Panc1 (cell line): ENCODE measurements around the gene HSH2D. TPM values are rescaled to one million over a fixed set of nuclear protein-coding genes. Genes with fewer than 3 reads are reported as not detected.

Source experiments
- ATAC-seq: fragments of 200-7000 bp; cut with Tn5 transposase; 2 replicates; pipeline ENCODE4 v1.9.1; 2020; ENCODE audit warnings: mild to moderate bottlenecking, moderate library complexity
- BruUV-seq: library from RNA; stranded (reverse); fragments of 400-500 nt; replicated peaks from 2 replicates; lab custom pipeline; 2021; lab: Mats Ljungman, UMichigan
- CTCF ChIA-PET: fragments of 300-600 bp; sonication (Branson Sonifier 250); formaldehyde crosslinking; loops from one replicate; lab custom pipeline; 2022; ENCODE audit warnings: antibody characterized with exemption; lab: Charles Lee
- POLR2A ChIA-PET: fragments of 300-600 bp; sonication (Branson Sonifier 250); formaldehyde crosslinking; loops from one replicate; lab custom pipeline; 2022; ENCODE audit warnings: antibody characterized with exemption; lab: Charles Lee
- DNase-seq: peaks from one replicate; pipeline ENCODE4 v3.0.0-alpha.2; 2010; ENCODE audit warnings: low read depth, low spot score
- H3K27ac ChIP-seq: 2 replicates; pipeline ENCODE4 v1.5.1; 2011; ENCODE audit warnings: mild to moderate bottlenecking, low read length, inconsistent platforms
- H3K27me3 ChIP-seq: fragments of 200-500 bp; sonication (Bioruptor generic); 2 replicates; pipeline ENCODE4 v1.6.0; 2014; ENCODE audit warnings: low read length, inconsistent platforms; ENCODE audit not compliant: control insufficient read depth, insufficient read depth
- H3K36me3 ChIP-seq: fragments of 200-500 bp; sonication (Bioruptor generic); 2 replicates; pipeline ENCODE4 v1.5.1; 2014; ENCODE audit warnings: inconsistent platforms, mild to moderate bottlenecking, low read length, moderate library complexity; ENCODE audit not compliant: control insufficient read depth, insufficient read depth
- H3K4me1 ChIP-seq: 2 replicates; pipeline ENCODE4 v1.5.1; 2011; ENCODE audit warnings: inconsistent platforms, mild to moderate bottlenecking, low read length, moderate library complexity; ENCODE audit not compliant: control insufficient read depth, insufficient read depth
- H3K4me3 ChIP-seq, 2 experiments: 2 replicates each; pipeline ENCODE4 v1.5.1; 2011 to 2012; ENCODE audit warnings: low read depth in 2 of 2, low read length in 2 of 2, mild to moderate bottlenecking in 2 of 2, inconsistent platforms in 1 of 2, moderate library complexity in 1 of 2
- H3K9me3 ChIP-seq: fragments of 200-500 bp; sonication (Bioruptor generic); 2 replicates; pipeline ENCODE4 v1.5.1; 2014; ENCODE audit warnings: low read depth, mild to moderate bottlenecking, inconsistent platforms, low read length, moderate library complexity; ENCODE audit not compliant: control insufficient read depth, insufficient read depth
- POLR2AphosphoS5 ChIP-seq: IDR thresholded peaks from 2 replicates; pipeline ENCODE4 v1.6.1; 2012; ENCODE audit warnings: mild to moderate bottlenecking, low read depth, low read length, moderate library complexity
- SIN3A ChIP-seq: IDR thresholded peaks from 2 replicates; pipeline ENCODE4 v1.6.1; 2012; ENCODE audit warnings: low read depth, mild to moderate bottlenecking, low read length, moderate library complexity, borderline replicate concordance; ENCODE audit not compliant: insufficient read depth
- TCF7L2 ChIP-seq: IDR thresholded peaks from 2 replicates; pipeline ENCODE4 v1.6.1; 2011; ENCODE audit warnings: mild to moderate bottlenecking, low read depth, low read length, inconsistent platforms
- in situ Hi-C: cut with HindIII; loops from 2 replicates; pipeline ENCODE4 v1.10.0; 2016; ENCODE audit warnings: low sequenced_read_pairs, low pct_unique_long_range_greater_than_20kb
- intact Hi-C: fragments of 100-400 bp; cut with micrococcal nuclease; formaldehyde crosslinking; loops from one replicate; pipeline ENCODE4 v1.10.0; 2022; ENCODE audit not compliant: unreplicated experiment
- total RNA-seq: library from RNA; stranded (reverse); gene quantifications from one replicate; pipeline ENCODE4 v1.2.1, GENCODE V29; 2021; ENCODE audit not compliant: unreplicated experiment
- TF ChIP-seq, protein P1 (sequence below): fragments of 450-650 bp; IDR thresholded peaks from 2 replicates; pipeline ENCODE4 v1.5.1; 2017; ENCODE audit warnings: mild to moderate bottlenecking
- TF ChIP-seq, protein P2 (sequence below), 2 experiments: IDR thresholded peaks; 2 replicates each; pipeline ENCODE4 v1.6.1; 2011 to 2012; ENCODE audit warnings: low read depth in 2 of 2, control low read depth in 1 of 2, low read length in 1 of 2, mild to moderate bottlenecking in 1 of 2, moderate library complexity in 1 of 2; ENCODE audit not compliant: insufficient read depth in 1 of 2

HSH2D gene
- total RNA-seq, 1 experiment from 2014 or later: not detected

GRCh38 chr19:16095071-16095571 is 48.4 kb upstream of the HSH2D start:
- intact Hi-C loops: no loop called here
- BruUV-seq: no TSS peak
- H3K27me3 ChIP-seq: no peaks in the 10 kb centered on the region
- peaks cover 15% of the 10 kb centered on the region for H3K36me3 ChIP-seq
- H3K27ac ChIP-seq: no peak overlapping the region
- in situ Hi-C loops: no loop called here
- H3K9me3 ChIP-seq: no peaks in the 10 kb centered on the region
- H3K4me3 ChIP-seq: no peak overlapping the region
- no peak for DNase-seq
- ChIA-PET CTCF (interaction anchor here (0.7 kb wide), 1 partner anchor 85 kb away, joined by 7 read pairs; no protein-coding TSS in a partner anchor), POLR2A (interaction anchor here (0.6 kb wide), 1 partner anchor 1460 kb away, joined by 7 read pairs; no protein-coding TSS in a partner anchor)
- ATAC-seq: no peak
- peaks cover 3% of the 10 kb centered on the region; the same call in 1 of the 2 replicates for H3K4me1 ChIP-seq
- TF ChIP-seq TCF7L2 (no peak), SIN3A (no peak), POLR2AphosphoS5 (no peak)
- TF ChIP-seq, protein P1, sequence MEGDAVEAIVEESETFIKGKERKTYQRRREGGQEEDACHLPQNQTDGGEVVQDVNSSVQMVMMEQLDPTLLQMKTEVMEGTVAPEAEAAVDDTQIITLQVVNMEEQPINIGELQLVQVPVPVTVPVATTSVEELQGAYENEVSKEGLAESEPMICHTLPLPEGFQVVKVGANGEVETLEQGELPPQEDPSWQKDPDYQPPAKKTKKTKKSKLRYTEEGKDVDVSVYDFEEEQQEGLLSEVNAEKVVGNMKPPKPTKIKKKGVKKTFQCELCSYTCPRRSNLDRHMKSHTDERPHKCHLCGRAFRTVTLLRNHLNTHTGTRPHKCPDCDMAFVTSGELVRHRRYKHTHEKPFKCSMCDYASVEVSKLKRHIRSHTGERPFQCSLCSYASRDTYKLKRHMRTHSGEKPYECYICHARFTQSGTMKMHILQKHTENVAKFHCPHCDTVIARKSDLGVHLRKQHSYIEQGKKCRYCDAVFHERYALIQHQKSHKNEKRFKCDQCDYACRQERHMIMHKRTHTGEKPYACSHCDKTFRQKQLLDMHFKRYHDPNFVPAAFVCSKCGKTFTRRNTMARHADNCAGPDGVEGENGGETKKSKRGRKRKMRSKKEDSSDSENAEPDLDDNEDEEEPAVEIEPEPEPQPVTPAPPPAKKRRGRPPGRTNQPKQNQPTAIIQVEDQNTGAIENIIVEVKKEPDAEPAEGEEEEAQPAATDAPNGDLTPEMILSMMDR: no peak
- TF ChIP-seq, protein P2, sequence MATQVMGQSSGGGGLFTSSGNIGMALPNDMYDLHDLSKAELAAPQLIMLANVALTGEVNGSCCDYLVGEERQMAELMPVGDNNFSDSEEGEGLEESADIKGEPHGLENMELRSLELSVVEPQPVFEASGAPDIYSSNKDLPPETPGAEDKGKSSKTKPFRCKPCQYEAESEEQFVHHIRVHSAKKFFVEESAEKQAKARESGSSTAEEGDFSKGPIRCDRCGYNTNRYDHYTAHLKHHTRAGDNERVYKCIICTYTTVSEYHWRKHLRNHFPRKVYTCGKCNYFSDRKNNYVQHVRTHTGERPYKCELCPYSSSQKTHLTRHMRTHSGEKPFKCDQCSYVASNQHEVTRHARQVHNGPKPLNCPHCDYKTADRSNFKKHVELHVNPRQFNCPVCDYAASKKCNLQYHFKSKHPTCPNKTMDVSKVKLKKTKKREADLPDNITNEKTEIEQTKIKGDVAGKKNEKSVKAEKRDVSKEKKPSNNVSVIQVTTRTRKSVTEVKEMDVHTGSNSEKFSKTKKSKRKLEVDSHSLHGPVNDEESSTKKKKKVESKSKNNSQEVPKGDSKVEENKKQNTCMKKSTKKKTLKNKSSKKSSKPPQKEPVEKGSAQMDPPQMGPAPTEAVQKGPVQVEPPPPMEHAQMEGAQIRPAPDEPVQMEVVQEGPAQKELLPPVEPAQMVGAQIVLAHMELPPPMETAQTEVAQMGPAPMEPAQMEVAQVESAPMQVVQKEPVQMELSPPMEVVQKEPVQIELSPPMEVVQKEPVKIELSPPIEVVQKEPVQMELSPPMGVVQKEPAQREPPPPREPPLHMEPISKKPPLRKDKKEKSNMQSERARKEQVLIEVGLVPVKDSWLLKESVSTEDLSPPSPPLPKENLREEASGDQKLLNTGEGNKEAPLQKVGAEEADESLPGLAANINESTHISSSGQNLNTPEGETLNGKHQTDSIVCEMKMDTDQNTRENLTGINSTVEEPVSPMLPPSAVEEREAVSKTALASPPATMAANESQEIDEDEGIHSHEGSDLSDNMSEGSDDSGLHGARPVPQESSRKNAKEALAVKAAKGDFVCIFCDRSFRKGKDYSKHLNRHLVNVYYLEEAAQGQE (IDR thresholded peaks at IDR 0.05; ENCODE audit: insufficient read depth in 1 of 2, low read depth in 2 of 2, low read length in 1 of 2): no peak

DNA sequence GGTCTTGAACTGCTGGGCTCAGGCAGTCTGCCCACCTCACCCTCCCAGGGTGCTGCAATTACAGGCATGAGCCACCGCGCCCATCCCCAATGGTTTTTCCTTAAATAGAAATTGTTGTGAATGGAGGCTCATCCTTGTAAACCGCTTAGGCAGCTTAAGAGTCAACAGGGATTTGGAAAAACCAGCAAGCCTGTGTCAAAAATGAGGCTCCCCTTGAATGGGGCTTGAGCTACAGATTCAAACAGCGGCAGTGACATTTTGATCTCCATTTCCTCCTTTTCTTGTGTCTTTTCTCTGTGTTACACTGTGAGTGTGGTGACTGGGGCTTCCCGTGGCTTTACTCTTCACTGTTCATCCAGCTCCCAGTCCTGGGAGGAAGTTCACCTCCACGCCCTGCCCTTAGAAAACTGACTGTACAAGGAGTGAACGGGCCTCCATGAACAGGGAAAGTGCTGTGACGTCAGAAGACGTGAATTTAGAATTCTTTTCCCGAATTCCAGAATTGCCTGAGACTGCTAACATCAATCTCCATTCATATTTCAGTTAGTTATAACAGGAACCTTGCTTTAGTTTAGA is 47.1 kb upstream of the HSH2D start:
- H3K36me3 ChIP-seq: peaks cover 15% of the 10 kb centered on the region
- BruUV-seq: no TSS peak
- peaks cover 3% of the 10 kb centered on the region; the same call in 1 of the 2 replicates for H3K4me1 ChIP-seq
- no peak for DNase-seq
- no peak overlapping the region for H3K27ac ChIP-seq
- POLR2A ChIA-PET: no interaction called here
- in situ Hi-C loops: no loop called here
- no peaks in the 10 kb centered on the region for H3K9me3 ChIP-seq
- no peaks in the 10 kb centered on the region for H3K27me3 ChIP-seq
- intact Hi-C loops: no loop called here
- CTCF ChIA-PET: no interaction called here
- TF ChIP-seq SIN3A: no peak
- TF ChIP-seq, protein P1: no peak
- TF ChIP-seq, protein P2 (IDR thresholded peaks at IDR 0.05; ENCODE audit: insufficient read depth in 1 of 2, low read depth in 2 of 2, low read length in 1 of 2): no peak
- no peak for TF ChIP-seq TCF7L2
- no peak for TF ChIP-seq POLR2AphosphoS5
- ATAC-seq: no peak
- H3K4me3 ChIP-seq: no peak overlapping the region
